ENCODE results near the gene MRPS2. TPM values are rescaled to one million over a fixed set of nuclear protein-coding genes. Genes with fewer than 3 reads are reported as not detected.
A peak's percentile ranks its signal among the peaks of the same experiment; 100 is the strongest.

The MRPS2 gene
- total RNA-seq, 2 experiments from 2014 or later, result 33.8 to 37.5 TPM

DNA sequence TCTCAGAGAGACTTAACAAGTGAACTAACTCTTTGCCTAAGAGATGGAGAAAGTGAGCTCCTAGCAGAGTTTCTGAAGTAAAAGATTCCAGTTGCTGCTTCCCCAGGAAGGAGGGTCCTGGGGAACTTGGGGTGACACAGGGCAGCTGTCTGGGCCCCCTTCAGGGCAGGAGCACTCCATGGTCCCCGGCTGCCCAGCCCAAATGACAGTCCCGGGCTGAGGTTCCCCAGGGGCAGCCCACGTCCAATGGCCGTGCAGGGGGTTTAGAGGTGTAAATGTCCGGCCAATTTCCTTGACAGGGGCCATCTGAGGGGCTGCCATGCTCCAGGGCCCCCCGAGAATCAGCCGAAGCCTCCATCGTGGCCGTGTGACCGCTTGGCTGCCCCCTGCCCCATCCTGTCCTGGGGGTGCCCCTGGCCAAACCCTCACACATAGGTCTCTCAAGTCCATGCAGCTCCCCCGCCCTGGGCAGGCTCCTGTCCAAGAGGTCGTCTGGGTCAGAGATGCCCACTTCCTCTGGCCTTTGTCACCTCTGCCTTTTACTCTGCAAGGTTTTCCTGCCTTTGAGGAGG, 26.4 kb upstream of the MRPS2 start:
- H3K4me3 Mint-ChIP-seq, result no peak overlapping the region
- peaks cover 30% of the 10 kb centered on the region for H3K27me3 Mint-ChIP-seq
- H3K9me3 Mint-ChIP-seq, result no peaks in the 10 kb centered on the region
- no peak overlapping the region for H3K27ac Mint-ChIP-seq
- no peak for DNase-seq
- H3K4me1 Mint-ChIP-seq, result peaks cover 33% of the 10 kb centered on the region
- peaks cover 8% of the 10 kb centered on the region for H3K36me3 Mint-ChIP-seq (ENCODE audit: low read depth)
- ChIA-PET POLR2A (no interaction called here), CTCF (interaction anchor here (0.9 to 1.2 kb wide), 2 partner anchors 19 to 31 kb away, joined by 4 read pairs; no protein-coding TSS in a partner anchor)

DNA sequence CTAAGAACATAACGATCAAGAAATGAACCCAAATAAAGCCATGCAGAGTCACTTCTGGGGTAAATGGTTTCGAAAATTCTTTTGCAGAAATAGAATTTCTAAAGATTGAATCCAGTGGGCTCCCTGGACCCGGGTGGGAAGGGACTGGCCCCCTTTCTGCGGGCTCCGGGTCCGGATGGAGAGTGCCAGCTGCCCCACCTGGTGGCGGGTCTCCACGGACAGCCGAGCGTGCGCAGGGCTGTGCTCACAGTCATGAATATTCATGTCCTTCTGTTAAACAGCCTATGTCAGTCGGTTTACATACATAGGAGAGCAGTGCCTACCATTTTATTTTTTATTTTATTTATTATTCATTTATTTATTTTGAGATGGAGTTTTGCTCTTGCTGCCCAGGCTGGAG, 25.6 kb upstream of the MRPS2 start:
- POLR2A ChIA-PET, result no interaction called here
- peak; percentile 43 for DNase-seq
- Mint-ChIP-seq H3K27ac (no peak overlapping the region), H3K36me3 (ENCODE audit: low read depth) (peaks cover 8% of the 10 kb centered on the region), H3K9me3 (no peaks in the 10 kb centered on the region), H3K4me3 (no peak overlapping the region), H3K4me1 (peaks cover 25% of the 10 kb centered on the region), H3K27me3 (peaks cover 30% of the 10 kb centered on the region)
- CTCF ChIA-PET, result interaction anchor here (0.9 to 1.2 kb wide), 2 partner anchors 20 to 30 kb away, joined by 4 read pairs; no protein-coding TSS in a partner anchor

DNA sequence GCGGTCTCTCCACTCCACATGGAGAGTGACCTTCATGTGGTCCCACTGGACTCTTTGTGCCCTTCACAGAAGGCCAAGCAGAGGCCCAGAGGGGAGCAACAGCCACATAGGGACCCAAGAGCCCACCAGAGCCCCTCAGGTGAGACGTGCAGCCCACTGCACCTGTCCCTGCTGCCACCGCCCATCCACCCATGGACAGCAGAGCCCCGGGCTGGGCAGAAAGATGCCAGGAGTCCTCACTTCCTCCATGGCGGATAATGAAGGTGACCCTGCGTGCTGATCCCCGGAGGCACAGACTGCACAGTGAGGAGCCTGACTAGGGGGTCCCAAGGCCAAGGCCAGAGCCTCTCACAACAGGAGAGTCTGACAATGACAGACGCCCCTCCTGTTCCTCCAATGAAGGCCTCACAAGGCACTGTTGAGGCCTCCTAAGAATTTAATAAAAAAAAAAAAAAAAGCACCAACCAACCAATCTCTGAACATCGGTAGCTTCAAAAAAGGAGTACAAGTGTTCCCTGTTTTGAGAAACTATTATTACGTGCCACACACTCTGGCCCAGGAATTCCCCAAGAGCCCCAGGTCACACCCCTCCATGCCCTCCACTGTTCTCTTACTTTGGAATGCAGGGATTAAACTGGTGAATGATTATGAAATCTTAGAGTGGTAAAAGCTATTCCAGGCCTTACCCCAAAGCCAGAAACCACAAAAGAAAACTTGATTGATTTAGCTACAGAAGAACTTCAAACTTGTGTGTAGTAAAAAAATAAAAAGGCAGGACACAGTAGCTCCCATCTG, 23.7 kb upstream of the MRPS2 start:
- CTCF ChIA-PET, result interaction anchor here (0.7 kb wide), 1 partner anchor 22 kb away, joined by 3 read pairs; no protein-coding TSS in a partner anchor
- H3K27me3 Mint-ChIP-seq, result peaks cover 40% of the 10 kb centered on the region
- H3K27ac Mint-ChIP-seq, result no peak overlapping the region

DNA sequence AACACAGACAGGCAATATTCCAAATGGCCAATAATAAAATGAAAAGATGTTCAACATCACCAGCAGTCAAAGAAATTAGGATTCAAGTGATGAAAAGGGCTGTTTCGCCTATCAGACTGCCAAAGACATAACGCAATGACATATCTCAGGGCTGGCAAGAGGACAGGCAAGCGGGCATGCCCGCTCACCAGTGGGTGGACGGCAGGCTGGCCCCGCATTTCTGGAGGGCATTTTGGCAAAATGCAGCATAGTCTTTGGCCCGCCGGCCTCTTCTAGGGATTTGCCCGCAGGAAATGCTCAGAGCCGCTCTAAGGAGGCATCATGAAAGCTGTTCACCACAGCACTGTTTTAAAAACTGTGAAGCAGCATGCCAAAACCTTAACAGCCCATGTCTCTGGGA, 22.3 kb upstream of the MRPS2 start:
- ChIA-PET CTCF (interaction anchor here (0.6 kb wide), 1 partner anchor 28 kb away, joined by 3 read pairs; no protein-coding TSS in a partner anchor), POLR2A (interaction anchor here (1.5 to 2.5 kb wide), 2 partner anchors 9 to 21 kb away, joined by 3 to 10 read pairs; no protein-coding TSS in a partner anchor)
- H3K9me3 Mint-ChIP-seq, result no peaks in the 10 kb centered on the region
- peaks cover 3% of the 10 kb centered on the region for H3K36me3 Mint-ChIP-seq (ENCODE audit: low read depth)
- no peak overlapping the region for H3K27ac Mint-ChIP-seq
- H3K4me3 Mint-ChIP-seq, result peak overlapping the region; percentile 74
- H3K4me1 Mint-ChIP-seq, result peaks cover 9% of the 10 kb centered on the region
- H3K27me3 Mint-ChIP-seq, result peaks cover 47% of the 10 kb centered on the region
- DNase-seq, result no peak

More for the DNA sequence above, 23.7 kb upstream of the MRPS2 start:
- DNase-seq, result no peak
- POLR2A ChIA-PET, result interaction anchor here (1.5 to 2.5 kb wide), 2 partner anchors 8 to 23 kb away, joined by 3 to 10 read pairs; no protein-coding TSS in a partner anchor
- Mint-ChIP-seq H3K36me3 (ENCODE audit: low read depth) (peaks cover 3% of the 10 kb centered on the region), H3K4me3 (no peak overlapping the region), H3K4me1 (peaks cover 11% of the 10 kb centered on the region), H3K9me3 (no peaks in the 10 kb centered on the region)

DNA sequence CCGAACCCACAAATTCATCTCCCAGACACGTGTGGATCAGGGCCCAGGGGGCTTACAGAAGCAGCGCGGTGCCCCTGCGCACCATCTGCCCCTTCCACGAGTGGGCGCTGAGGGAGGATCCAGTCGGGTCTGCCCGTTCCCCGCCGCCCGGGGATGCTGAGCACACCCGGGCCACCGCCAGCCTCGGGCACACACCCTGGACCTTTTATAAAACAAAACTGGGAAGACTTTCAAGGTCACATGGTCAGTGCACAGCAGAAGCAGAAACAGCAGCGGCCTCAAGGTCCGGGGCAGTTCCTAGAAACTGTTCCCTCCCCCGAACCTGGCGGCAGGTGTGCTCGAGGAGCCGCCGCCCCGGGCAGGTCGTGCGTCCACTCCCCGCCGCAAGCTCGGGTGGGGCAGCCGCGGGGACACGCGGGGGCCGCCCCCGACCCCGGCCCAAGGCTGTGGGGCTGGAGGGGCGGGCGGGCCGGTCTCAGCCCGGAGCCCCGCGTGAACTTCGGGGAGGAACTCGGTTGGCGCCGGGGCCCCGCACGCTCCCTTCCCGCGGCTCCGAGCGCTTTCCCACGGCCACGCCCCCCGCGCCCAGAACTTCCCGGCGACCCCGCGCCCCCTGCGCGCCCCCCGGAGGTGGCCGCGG, 21.5 kb upstream of the MRPS2 start:
- H3K36me3 Mint-ChIP-seq (ENCODE audit: low read depth), result peaks cover 3% of the 10 kb centered on the region
- POLR2A ChIA-PET, result interaction anchor here (2.5 kb wide), 1 partner anchor 10 kb away, joined by 10 read pairs; no protein-coding TSS in a partner anchor
- no peaks in the 10 kb centered on the region for H3K9me3 Mint-ChIP-seq

DNA sequence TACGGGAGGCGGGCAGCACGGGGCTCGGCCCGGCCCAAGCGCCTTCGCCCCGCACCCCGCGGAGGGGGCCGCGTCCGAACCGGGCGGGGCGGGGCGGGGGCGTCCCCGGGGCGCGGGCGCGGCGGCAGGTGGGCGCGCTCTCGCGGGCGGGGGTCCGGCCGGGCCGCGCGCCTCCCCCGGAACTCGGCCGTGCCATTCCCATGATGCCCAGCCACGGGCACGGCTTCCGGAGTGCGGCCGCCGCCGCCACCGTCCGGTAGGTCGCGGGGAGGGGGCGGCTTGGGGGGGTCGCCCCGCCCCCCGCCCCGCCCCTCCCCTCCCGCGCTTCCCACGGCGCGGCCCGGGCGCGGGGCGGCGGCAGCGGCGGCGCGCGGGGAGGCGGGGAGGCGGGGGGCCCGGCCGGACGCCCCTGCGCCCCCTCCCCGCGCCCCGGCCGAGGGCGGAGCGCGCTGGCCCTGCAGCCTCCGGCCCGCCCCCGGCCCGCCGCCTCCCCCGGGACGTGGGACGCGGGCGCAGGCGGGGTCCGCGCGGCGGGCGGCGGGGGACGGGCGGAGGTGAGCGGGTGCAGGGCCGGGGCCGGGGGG, 20.9 kb upstream of the MRPS2 start, which contains the start of gene PPP1R26:
Gene PPP1R26 (plus strand): TSS at position 314 of the 584 bp plus-strand sequence. CDS start 4,729 bp downstream, outside the sequence.
- H3K36me3 Mint-ChIP-seq (ENCODE audit: low read depth), result peaks cover 3% of the 10 kb centered on the region
- H3K27me3 Mint-ChIP-seq, result peaks cover 51% of the 10 kb centered on the region
- DNase-seq, result no peak
- H3K9me3 Mint-ChIP-seq, result no peaks in the 10 kb centered on the region
- ChIA-PET CTCF (interaction anchor here (0.6 to 2.0 kb wide), 3 partner anchors 8 to 26 kb away, joined by 3 to 6 read pairs (median 3); no protein-coding TSS in a partner anchor), POLR2A (no interaction called here)
- peak within 1 kb of the TSS; percentile 74 for H3K4me3 Mint-ChIP-seq
- H3K4me1 Mint-ChIP-seq, result peaks cover 9% of the 10 kb centered on the region
- no peak within 1 kb of the TSS for H3K27ac Mint-ChIP-seq

More for the DNA sequence above, 21.5 kb upstream of the MRPS2 start:
- H3K27me3 Mint-ChIP-seq, result peaks cover 51% of the 10 kb centered on the region
- H3K4me1 Mint-ChIP-seq, result peaks cover 9% of the 10 kb centered on the region
- peak overlapping the region; percentile 74 for H3K4me3 Mint-ChIP-seq
- CTCF ChIA-PET, result interaction anchor here (0.6 kb wide), 1 partner anchor 29 kb away, joined by 3 read pairs; no protein-coding TSS in a partner anchor
- no peak overlapping the region for H3K27ac Mint-ChIP-seq
- no peak for DNase-seq

DNA sequence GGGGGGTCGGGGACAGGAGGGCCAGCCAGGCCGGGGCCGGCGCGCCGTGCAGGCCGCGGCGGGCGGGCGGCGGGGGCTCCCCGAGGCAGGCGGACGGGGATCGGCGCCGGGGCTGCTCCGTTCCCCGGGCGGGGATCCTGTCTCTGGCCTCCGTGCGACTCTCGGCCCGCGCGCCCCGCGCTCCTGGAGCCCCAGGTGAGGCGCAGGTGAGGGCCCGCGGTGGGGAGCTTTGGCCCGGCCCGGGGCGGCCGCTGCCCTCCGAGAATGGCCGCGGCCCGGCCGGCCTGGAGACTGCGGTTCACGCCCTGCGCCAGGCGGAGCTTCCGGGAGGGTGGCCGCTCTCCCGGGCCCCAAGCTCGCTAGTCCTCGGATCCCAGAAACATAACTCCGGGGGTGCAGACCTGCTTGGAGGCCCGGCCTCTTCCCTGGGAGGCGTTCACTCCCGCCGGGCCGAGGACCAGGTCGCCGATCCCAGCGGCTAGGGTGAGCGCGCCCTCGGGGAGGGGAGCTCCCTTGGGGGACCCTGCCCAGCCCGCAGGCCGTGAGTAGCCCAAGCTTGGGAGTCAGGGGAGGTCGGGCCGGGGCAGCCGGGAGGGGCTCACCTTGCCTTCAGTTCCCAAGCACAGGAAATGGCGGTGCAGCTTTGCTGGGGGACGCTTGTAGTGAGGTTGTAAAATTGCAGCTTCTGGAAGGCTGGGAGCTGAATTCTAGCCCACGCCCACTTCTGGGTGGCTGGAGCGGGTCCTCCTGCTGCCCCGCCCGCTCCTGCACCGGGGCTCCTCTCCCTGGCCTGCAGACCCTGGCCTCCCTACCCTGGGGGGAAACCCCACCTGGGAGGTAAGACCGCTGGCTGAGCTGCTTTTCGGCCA, 20.2 kb upstream of the MRPS2 start:
- Mint-ChIP-seq H3K4me1 (peaks cover 9% of the 10 kb centered on the region), H3K9me3 (no peaks in the 10 kb centered on the region), H3K4me3 (no peak overlapping the region), H3K27ac (no peak overlapping the region), H3K36me3 (ENCODE audit: low read depth) (peaks cover 3% of the 10 kb centered on the region), H3K27me3 (peaks cover 51% of the 10 kb centered on the region)
- CTCF ChIA-PET, result interaction anchor here (0.6 to 2.0 kb wide), 5 partner anchors 9 to 63 kb away, joined by 3 to 6 read pairs (median 3); no protein-coding TSS in a partner anchor
- POLR2A ChIA-PET, result interaction anchor here (0.8 to 1.0 kb wide), 4 partner anchors 8 to 20 kb away, joined by 4 to 5 read pairs (median 4); partner anchors contain the start of gene MRPS2
- DNase-seq, result no peak

DNA sequence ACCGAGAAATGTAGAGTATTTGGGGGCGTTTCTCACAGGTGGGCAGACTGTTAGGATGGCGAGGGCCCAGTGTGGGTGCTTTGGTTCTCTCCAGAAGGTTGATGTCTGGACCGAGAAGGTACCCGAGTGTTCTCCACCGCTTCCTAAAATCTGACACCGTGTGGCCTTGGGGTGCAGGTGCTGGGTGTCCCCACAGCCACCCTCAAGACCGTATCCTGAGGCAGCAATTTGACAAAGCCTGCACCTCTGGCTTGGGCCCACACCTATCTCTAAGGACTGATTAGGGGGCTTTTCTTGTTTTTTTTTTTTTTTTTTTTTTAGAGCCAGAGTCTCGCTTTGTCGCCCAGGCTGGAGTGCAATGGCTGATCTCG, 19.6 kb upstream of the MRPS2 start:
- ChIA-PET POLR2A (interaction anchor here (0.8 to 1.0 kb wide), 3 partner anchors 9 to 20 kb away, joined by 4 to 5 read pairs (median 5); partner anchors contain the start of gene MRPS2), CTCF (interaction anchor here (0.7 to 2.0 kb wide), 3 partner anchors 9 to 64 kb away, joined by 3 to 6 read pairs (median 4); no protein-coding TSS in a partner anchor)
- Mint-ChIP-seq H3K27ac (no peak overlapping the region), H3K36me3 (ENCODE audit: low read depth) (peaks cover 3% of the 10 kb centered on the region), H3K27me3 (peaks cover 47% of the 10 kb centered on the region), H3K4me1 (peaks cover 9% of the 10 kb centered on the region), H3K9me3 (no peaks in the 10 kb centered on the region), H3K4me3 (peak overlapping the region; percentile 27)
- peak; percentile 27 for DNase-seq

DNA sequence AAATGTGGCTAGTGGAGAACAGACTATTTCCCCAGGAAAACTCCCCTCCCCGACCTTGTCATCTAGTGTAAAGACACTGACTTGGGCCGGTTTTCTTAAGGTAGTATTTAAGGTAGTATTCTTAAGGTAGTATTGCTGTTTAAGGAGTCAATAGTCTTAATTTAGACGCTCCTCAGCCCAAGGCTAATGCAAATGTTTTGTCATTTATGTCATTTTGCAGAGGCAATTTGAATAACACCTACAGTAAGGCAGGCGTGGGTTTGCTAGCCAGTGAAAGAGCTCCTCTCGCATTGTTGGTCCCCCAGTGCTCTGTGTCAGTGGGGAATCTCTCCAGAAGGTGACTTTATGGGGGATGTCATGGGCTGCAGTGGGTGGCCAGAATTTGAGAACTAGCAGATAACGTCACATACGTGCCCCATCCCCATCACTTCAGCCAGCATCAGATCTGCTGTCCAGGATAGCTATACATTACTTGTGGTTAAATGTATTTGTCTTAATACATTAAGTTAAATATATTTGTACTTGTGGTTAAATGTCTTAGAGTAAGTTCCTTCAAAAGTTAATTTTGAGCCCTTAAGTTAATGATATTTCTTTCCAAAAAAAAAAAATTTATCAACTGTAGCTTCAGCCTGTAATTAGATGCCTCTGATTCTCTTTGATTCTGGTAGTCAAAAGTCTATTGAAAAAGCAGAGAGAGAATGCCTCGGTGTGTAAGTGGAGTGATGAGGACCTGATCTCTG, 18.3 kb upstream of the MRPS2 start:
- Mint-ChIP-seq H3K9me3 (no peaks in the 10 kb centered on the region), H3K4me3 (no peak overlapping the region), H3K36me3 (ENCODE audit: low read depth) (peaks cover 3% of the 10 kb centered on the region), H3K27me3 (peaks cover 39% of the 10 kb centered on the region), H3K27ac (no peak overlapping the region), H3K4me1 (peaks cover 9% of the 10 kb centered on the region)
- DNase-seq, result no peak
- ChIA-PET CTCF (interaction anchor here (1.1 to 1.2 kb wide), 2 partner anchors 43 to 70 kb away, joined by 3 to 6 read pairs; no protein-coding TSS in a partner anchor), POLR2A (interaction anchor here (0.7 kb wide), 1 partner anchor 11 kb away, joined by 3 read pairs; no protein-coding TSS in a partner anchor)

DNA sequence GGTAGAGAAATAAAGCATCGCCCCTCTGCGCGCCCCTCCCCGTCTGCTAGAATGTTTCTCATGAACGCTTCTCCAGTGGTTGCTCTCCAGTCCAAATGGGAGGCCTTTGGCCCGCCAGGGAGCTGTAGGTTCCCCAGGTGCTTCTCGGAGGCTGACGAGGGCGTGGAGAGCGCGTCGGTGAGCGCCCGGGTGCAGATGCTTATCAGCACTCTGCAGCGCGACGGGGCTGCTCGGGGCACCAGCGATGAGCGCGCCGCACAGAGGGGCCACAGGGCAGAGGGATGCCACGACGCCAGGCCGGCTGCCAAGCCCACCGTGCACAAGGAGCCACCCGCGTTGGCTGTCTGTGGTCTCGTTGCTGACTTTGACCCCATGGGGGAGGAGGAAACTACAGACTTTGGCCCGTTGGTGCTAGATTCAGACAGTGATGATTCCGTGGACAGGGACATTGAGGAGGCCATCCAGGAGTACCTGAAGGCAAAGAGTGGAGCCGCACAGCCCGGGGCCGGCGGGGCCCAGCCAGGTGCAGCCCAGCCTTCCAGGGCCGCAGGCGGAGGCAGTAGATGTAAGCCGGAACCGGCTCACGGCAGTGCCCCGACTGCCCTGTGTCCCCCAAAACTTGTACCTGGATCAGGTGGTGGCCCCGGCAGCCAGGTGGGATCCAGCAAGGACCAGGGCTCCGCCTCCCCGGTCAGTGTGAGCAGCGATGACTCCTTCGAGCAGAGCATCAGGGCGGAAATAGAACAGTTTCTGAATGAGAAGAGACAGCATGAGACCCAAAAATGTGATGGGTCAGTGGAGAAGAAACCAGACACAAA, 15.8 kb upstream of the MRPS2 start:
- Mint-ChIP-seq H3K27ac (no peak overlapping the region), H3K9me3 (no peaks in the 10 kb centered on the region), H3K36me3 (ENCODE audit: low read depth) (no peaks in the 10 kb centered on the region), H3K27me3 (peaks cover 24% of the 10 kb centered on the region), H3K4me3 (no peak overlapping the region), H3K4me1 (no peaks in the 10 kb centered on the region)
- no peak for DNase-seq
- CTCF ChIA-PET, result interaction anchor here (1.1 kb wide), 1 partner anchor 45 kb away, joined by 4 read pairs; no protein-coding TSS in a partner anchor
- POLR2A ChIA-PET, result no interaction called here

All from activated CD4-positive, alpha-beta memory T cell treated with anti-CD3 and anti-CD28 coated beads, Interleukin-2, amount 10 ng/mL, durations not matched to agents 7 days and 5 days (primary cell).